Measurements from ENCODE around the gene LPP.

Gene LPP

DNA sequence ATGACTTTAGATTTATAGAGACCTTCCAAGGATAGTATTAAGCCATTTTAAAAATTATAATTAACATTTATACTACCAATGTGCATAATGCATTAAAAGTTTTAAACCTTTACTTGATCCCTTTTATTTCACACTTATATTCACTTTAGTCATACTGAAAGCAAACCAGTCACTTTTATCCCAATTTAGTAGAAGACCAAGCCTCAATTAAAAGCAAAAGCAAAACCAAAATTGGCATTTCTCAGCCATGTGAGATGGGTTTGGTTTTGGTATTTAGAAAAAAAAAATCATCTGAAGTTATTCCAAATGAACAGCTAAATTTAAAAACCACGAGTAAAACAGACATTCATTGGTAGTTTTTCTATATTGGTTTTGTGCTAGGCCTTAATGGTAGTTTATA lies 249.4 kb downstream of the LPP start:
- FAIRE-seq, result no peak
- TF ChIP-seq PAX5 (IDR thresholded peaks at IDR 0.05; ENCODE audit: insufficient read depth, low read length, severe bottlenecking) (no peak), POLR2AphosphoS5 (IDR thresholded peaks at IDR 0.05; ENCODE audit: low read depth, low read length) (no peak), SPI1 (IDR thresholded peaks at IDR 0.05; ENCODE audit: low read depth, low read length) (no peak), POU2F2 (IDR thresholded peaks at IDR 0.05; ENCODE audit: low read depth, low read length) (no peak), TAF1 (IDR thresholded peaks at IDR 0.05; ENCODE audit: low read depth, low read length) (no peak), POLR2A (IDR thresholded peaks at IDR 0.05; ENCODE audit: low read depth, low read length) (no peak)
- no peak for DNase-seq (ENCODE audit: insufficient read length, low spot score)

DNA sequence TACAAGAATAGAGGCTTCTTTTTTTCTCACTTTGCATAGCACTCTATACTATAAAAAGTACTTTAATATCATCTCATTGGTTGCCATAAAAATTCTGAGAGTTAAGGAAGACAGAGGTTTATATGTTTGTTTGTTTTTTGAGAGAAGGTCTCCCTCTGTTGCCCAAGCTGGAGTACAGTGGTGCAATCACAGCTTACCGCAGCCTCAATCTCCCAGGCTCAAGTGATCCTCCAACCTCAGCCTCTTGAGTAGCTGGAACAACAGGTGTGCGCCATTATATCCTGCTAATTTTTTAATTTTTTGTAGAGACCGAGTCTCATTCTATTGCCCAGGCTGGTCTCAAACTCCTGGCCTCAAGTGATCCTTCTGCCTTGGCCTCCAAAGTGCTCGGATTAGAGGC lies 250.2 kb downstream of the LPP start:
- DNase-seq (ENCODE audit: insufficient read length, low spot score), result no peak
- TF ChIP-seq TAF1 (IDR thresholded peaks at IDR 0.05; ENCODE audit: low read depth, low read length) (no peak), PAX5 (IDR thresholded peaks at IDR 0.05; ENCODE audit: insufficient read depth, low read length, severe bottlenecking) (no peak), POU2F2 (IDR thresholded peaks at IDR 0.05; ENCODE audit: low read depth, low read length) (no peak), POLR2AphosphoS5 (IDR thresholded peaks at IDR 0.05; ENCODE audit: low read depth, low read length) (no peak), POLR2A (IDR thresholded peaks at IDR 0.05; ENCODE audit: low read depth, low read length) (no peak), SPI1 (IDR thresholded peaks at IDR 0.05; ENCODE audit: low read depth, low read length) (no peak)
- no peak for FAIRE-seq

DNA sequence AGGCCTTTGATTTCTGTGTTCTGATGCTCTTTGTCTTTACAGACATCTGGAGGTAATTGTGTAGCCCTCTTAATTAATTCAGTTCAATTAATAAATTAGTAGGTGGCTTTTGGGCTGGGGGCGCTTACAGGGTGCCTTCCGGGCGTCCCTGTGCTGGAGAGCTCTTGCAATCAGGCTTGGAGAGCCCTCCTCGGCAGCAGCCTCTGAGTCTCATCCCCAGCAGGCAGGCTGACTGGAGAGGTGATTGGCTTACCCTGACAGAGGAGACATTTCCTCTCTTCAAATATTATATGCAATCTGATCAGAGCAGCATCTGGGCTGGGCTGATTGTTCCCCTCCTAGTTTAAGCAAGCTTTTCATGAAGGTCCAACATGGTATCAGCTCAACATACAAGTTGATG lies 250.7 kb downstream of the LPP start:
- no peak for DNase-seq (ENCODE audit: insufficient read length, low spot score)
- TF ChIP-seq SPI1 (IDR thresholded peaks at IDR 0.05; ENCODE audit: low read depth, low read length), result no peak
- TF ChIP-seq PAX5 (IDR thresholded peaks at IDR 0.05; ENCODE audit: insufficient read depth, low read length, severe bottlenecking), result no peak
- no peak for FAIRE-seq

DNA sequence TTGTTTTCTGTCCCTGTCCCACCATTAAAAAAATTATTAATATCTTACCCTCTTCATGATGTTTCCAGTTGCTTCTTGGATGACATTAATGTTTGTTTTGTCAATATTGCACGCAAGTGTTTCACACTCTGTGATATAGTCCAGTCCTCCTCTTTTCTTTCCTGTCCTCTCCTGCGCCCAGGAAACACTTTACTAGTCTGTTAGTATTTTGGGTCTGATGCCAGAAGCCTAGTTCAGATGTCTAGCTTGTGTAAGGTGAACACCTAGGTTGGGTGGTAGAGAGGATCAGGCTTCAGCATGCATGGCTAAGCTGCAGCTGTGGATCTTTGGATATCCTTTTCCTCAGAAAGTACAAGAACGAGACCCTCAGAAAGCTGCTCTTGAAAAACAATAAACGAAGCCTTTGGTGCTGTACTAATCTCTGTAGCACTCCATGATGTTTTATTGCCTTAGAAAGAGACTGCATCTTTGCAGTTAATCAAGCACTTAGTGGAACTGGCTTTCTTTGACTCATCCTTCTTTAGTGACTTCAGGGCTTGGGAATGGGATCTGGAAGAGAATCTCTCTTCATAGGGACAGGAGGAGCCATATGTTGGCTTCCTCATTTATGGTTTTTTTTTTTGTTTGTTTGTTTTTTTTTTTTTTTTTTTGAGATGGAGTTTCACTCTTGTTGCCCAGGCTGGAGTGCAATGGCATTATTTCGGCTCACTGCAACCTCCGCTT lies 253.4 kb downstream of the LPP start:
- DNase-seq (ENCODE audit: insufficient read length, low spot score), result no peak
- TF ChIP-seq POLR2A (IDR thresholded peaks at IDR 0.05; ENCODE audit: low read depth, low read length), result no peak
- no peak for TF ChIP-seq POLR2AphosphoS5 (IDR thresholded peaks at IDR 0.05; ENCODE audit: low read depth, low read length)
- no peak for TF ChIP-seq PAX5 (IDR thresholded peaks at IDR 0.05; ENCODE audit: insufficient read depth, low read length, severe bottlenecking)
- TF ChIP-seq TAF1 (IDR thresholded peaks at IDR 0.05; ENCODE audit: low read depth, low read length), result no peak
- no peak for TF ChIP-seq POU2F2 (IDR thresholded peaks at IDR 0.05; ENCODE audit: low read depth, low read length)
- no peak for TF ChIP-seq SPI1 (IDR thresholded peaks at IDR 0.05; ENCODE audit: low read depth, low read length)
- FAIRE-seq, result no peak

DNA sequence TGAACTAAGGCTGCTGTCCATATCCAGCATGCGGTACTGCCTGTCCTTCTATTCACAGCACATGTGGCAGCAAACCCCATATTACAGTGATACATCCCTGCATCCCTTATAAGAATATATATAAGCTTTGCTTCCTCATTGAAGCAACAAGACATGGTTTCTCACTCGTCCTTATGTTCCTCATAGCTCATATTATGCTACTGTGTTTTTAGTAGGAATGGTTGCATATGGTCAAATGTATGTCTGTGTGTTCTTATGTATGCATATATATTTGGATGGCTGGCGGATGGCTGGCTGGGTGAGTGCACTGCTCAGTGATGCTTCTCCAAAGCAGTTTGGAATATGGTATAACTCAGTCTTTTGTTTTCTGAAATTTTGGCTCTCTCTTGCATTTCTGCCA lies 254.9 kb downstream of the LPP start:
- FAIRE-seq, result no peak
- no peak for DNase-seq (ENCODE audit: insufficient read length, low spot score)
- TF ChIP-seq POLR2A (IDR thresholded peaks at IDR 0.05; ENCODE audit: low read depth, low read length), result no peak
- no peak for TF ChIP-seq POLR2AphosphoS5 (IDR thresholded peaks at IDR 0.05; ENCODE audit: low read depth, low read length)
- no peak for TF ChIP-seq POU2F2 (IDR thresholded peaks at IDR 0.05; ENCODE audit: low read depth, low read length)
- no peak for TF ChIP-seq PAX5 (IDR thresholded peaks at IDR 0.05; ENCODE audit: insufficient read depth, low read length, severe bottlenecking)
- TF ChIP-seq TAF1 (IDR thresholded peaks at IDR 0.05; ENCODE audit: low read depth, low read length), result no peak
- no peak for TF ChIP-seq SPI1 (IDR thresholded peaks at IDR 0.05; ENCODE audit: low read depth, low read length)

DNA sequence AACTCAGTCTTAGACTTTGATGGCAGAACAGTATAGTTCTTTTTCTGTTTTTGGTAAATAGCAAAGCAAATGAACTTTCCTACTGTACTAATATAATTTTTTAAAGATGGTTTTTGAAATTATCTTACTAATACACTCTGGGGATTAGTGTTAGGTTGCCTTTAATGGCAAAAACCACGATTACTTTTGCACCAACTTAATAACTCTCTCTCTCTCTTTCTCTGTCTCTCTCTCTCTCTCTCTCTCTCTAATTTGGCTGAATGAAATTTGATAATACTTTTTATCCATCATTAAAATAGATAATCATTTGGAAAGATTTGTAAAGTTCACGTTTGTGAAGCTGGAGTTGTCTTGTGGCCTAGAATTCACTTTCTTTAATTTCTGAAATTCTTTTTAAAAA lies 257.8 kb downstream of the LPP start:
- TF ChIP-seq POU2F2 (IDR thresholded peaks at IDR 0.05; ENCODE audit: low read depth, low read length), result no peak
- no peak for TF ChIP-seq POLR2A (IDR thresholded peaks at IDR 0.05; ENCODE audit: low read depth, low read length)
- TF ChIP-seq PAX5 (IDR thresholded peaks at IDR 0.05; ENCODE audit: insufficient read depth, low read length, severe bottlenecking), result no peak
- TF ChIP-seq POLR2AphosphoS5 (IDR thresholded peaks at IDR 0.05; ENCODE audit: low read depth, low read length), result no peak
- no peak for TF ChIP-seq SPI1 (IDR thresholded peaks at IDR 0.05; ENCODE audit: low read depth, low read length)
- no peak for TF ChIP-seq TAF1 (IDR thresholded peaks at IDR 0.05; ENCODE audit: low read depth, low read length)
- no peak for FAIRE-seq
- no peak for DNase-seq (ENCODE audit: insufficient read length, low spot score)

DNA sequence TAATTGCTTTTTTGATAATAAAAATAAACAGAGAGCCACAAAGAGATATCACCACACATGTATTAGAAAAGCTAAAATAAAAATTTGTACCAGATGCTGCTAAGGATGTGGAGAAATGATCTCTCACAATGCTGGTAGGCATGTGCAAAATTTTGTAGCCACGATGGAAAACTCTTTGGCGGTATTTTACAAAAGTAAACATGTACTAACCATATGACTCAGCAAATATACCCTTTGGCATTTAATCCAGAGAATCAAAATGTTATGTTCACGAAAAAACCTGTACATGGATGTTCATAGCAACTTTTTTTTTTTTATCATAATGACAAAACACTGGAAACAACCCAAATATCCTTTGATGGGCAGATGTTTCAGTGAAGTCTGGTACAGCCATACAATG lies 261.2 kb downstream of the LPP start:
- DNase-seq (ENCODE audit: insufficient read length, low spot score) (no peak), FAIRE-seq (no peak)
- no peak for TF ChIP-seq POLR2A (IDR thresholded peaks at IDR 0.05; ENCODE audit: low read depth, low read length)
- TF ChIP-seq TAF1 (IDR thresholded peaks at IDR 0.05; ENCODE audit: low read depth, low read length), result no peak
- no peak for TF ChIP-seq PAX5 (IDR thresholded peaks at IDR 0.05; ENCODE audit: insufficient read depth, low read length, severe bottlenecking)
- no peak for TF ChIP-seq POLR2AphosphoS5 (IDR thresholded peaks at IDR 0.05; ENCODE audit: low read depth, low read length)
- TF ChIP-seq POU2F2 (IDR thresholded peaks at IDR 0.05; ENCODE audit: low read depth, low read length), result no peak
- no peak for TF ChIP-seq SPI1 (IDR thresholded peaks at IDR 0.05; ENCODE audit: low read depth, low read length)

DNA sequence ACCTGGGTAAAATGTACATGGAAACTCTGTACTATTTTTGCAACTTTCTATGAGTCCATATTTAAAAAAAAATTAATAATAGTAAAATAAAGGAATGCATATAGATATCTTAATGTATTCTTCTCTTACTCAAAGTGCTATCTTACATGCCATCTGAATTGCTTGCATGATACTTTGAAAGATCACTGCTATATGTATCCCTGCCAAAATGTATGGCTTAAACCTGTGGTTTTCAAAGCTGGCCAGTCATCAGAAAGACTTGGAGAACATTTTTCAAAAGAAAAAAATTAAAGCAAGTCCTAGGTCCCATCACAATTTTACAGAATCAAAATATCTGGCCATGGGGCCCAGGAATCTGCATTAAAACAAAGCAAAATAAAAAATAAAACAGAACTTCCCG lies 262.1 kb downstream of the LPP start:
- FAIRE-seq (no peak), DNase-seq (ENCODE audit: insufficient read length, low spot score) (no peak)
- no peak for TF ChIP-seq SPI1 (IDR thresholded peaks at IDR 0.05; ENCODE audit: low read depth, low read length)
- no peak for TF ChIP-seq TAF1 (IDR thresholded peaks at IDR 0.05; ENCODE audit: low read depth, low read length)
- no peak for TF ChIP-seq PAX5 (IDR thresholded peaks at IDR 0.05; ENCODE audit: insufficient read depth, low read length, severe bottlenecking)
- TF ChIP-seq POLR2AphosphoS5 (IDR thresholded peaks at IDR 0.05; ENCODE audit: low read depth, low read length), result no peak
- no peak for TF ChIP-seq POU2F2 (IDR thresholded peaks at IDR 0.05; ENCODE audit: low read depth, low read length)
- TF ChIP-seq POLR2A (IDR thresholded peaks at IDR 0.05; ENCODE audit: low read depth, low read length), result no peak

DNA sequence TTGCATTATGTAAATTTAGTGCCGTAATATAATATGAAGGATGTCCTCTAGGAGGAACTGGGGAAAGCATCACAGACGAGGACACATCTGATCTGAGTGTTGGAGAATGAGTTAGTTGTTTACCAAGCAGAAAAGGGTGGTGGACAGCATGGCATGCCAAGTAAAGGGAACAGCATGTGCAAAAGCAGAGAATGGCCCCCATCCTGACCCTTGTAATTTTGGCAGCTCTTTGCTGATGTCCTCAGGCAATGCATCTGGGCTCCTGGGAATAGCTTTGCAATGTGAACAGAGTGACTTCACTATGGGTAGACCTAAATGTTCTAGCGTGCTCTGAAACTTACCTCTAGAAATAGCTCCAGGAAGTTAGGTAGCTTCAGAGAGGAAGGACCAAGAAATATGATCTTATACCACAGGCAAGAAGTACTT lies 263.3 kb downstream of the LPP start:
- TF ChIP-seq SPI1 (IDR thresholded peaks at IDR 0.05; ENCODE audit: low read depth, low read length) (no peak), TAF1 (IDR thresholded peaks at IDR 0.05; ENCODE audit: low read depth, low read length) (no peak), POU2F2 (IDR thresholded peaks at IDR 0.05; ENCODE audit: low read depth, low read length) (no peak), POLR2AphosphoS5 (IDR thresholded peaks at IDR 0.05; ENCODE audit: low read depth, low read length) (no peak), POLR2A (IDR thresholded peaks at IDR 0.05; ENCODE audit: low read depth, low read length) (no peak), PAX5 (IDR thresholded peaks at IDR 0.05; ENCODE audit: insufficient read depth, low read length, severe bottlenecking) (no peak)
- FAIRE-seq (peak; percentile 48), DNase-seq (ENCODE audit: insufficient read length, low spot score) (no peak)

DNA sequence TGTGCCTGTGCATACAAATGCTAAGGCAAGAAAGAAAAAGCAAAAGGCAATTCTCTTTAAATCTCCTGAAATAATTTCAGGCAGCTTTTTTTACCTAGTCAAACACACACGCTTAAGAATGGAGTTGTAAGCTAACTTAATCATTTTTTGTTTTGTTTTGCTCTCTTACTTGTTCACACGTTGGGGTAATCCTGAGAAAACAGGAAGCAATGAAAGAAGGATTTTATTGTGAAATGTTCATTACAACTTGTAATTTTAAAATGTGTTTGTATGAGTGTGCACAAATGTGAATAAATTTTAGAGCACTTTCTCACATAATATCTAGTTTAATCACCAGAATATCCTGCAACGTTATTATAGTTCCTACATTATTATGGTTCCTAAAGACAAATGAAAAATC lies 263.8 kb downstream of the LPP start:
- no peak for DNase-seq (ENCODE audit: insufficient read length, low spot score)

More for the DNA sequence above, 263.8 kb downstream of the LPP start:
- FAIRE-seq, result no peak
- TF ChIP-seq TAF1 (IDR thresholded peaks at IDR 0.05; ENCODE audit: low read depth, low read length) (no peak), SPI1 (IDR thresholded peaks at IDR 0.05; ENCODE audit: low read depth, low read length) (no peak), POLR2A (IDR thresholded peaks at IDR 0.05; ENCODE audit: low read depth, low read length) (no peak), POU2F2 (IDR thresholded peaks at IDR 0.05; ENCODE audit: low read depth, low read length) (no peak), POLR2AphosphoS5 (IDR thresholded peaks at IDR 0.05; ENCODE audit: low read depth, low read length) (no peak), PAX5 (IDR thresholded peaks at IDR 0.05; ENCODE audit: insufficient read depth, low read length, severe bottlenecking) (no peak)

Data from GM12891 (cell line).